MM.1S (cell line): ENCODE results near the gene PNPLA6.

Experiments used
- DNase-seq: peaks from one replicate; pipeline ENCODE4 v3.0.0-alpha.2; 2015
- H2AFZ ChIP-seq: fragments of 300-600 bp; sonication (generic); 2 replicates; pipeline ENCODE4 v1.6.0; 2016; ENCODE audit warnings: antibody characterized with exemption, low read length
- H3F3A ChIP-seq: fragments of 300-600 bp; sonication (generic); 2 replicates; pipeline ENCODE4 v1.6.1; 2016; ENCODE audit warnings: mild to moderate bottlenecking, antibody characterized with exemption, low read length, moderate library complexity, mixed read lengths; ENCODE audit not compliant: insufficient read depth
- H3K27ac ChIP-seq: fragments of 300-600 bp; sonication (generic); 2 replicates; pipeline ENCODE4 v1.5.1; 2016; ENCODE audit warnings: mild to moderate bottlenecking, low read length
- H3K27me3 ChIP-seq: fragments of 300-600 bp; sonication (generic); replicated peaks from 2 replicates; pipeline ENCODE4 v1.6.0; 2016; ENCODE audit warnings: low read length; ENCODE audit not compliant: insufficient read depth
- H3K36me3 ChIP-seq: fragments of 300-600 bp; sonication (generic); replicated peaks from 2 replicates; pipeline ENCODE4 v1.6.1; 2016; ENCODE audit warnings: mild to moderate bottlenecking, low read length, mixed read lengths; ENCODE audit not compliant: insufficient read depth
- H3K4me1 ChIP-seq: fragments of 300-600 bp; sonication (generic); 2 replicates; pipeline ENCODE4 v1.6.1; 2016; ENCODE audit warnings: low read length, mixed read lengths
- H3K4me2 ChIP-seq: fragments of 300-600 bp; sonication (generic); 2 replicates; pipeline ENCODE4 v1.6.0; 2016; ENCODE audit warnings: low read depth, low read length
- H3K4me3 ChIP-seq: fragments of 300-600 bp; sonication (generic); 2 replicates; pipeline ENCODE4 v1.5.1; 2016; ENCODE audit warnings: low read length, mixed read lengths
- H3K79me2 ChIP-seq: fragments of 300-600 bp; sonication (generic); 2 replicates; pipeline ENCODE4 v1.6.1; 2016; ENCODE audit warnings: mixed run types, low read length, mixed read lengths
- H3K9ac ChIP-seq: fragments of 300-600 bp; sonication (generic); 2 replicates; pipeline ENCODE4 v1.6.1; 2016; ENCODE audit warnings: low read length, mixed read lengths
- H3K9me2 ChIP-seq: fragments of 300-600 bp; sonication (generic); replicated peaks from 2 replicates; pipeline ENCODE4 v1.6.1; 2016; ENCODE audit warnings: mild to moderate bottlenecking, low read length, mixed read lengths; ENCODE audit not compliant: insufficient read depth
- H3K9me3 ChIP-seq: fragments of 300-600 bp; sonication (generic); replicated peaks from 2 replicates; pipeline ENCODE4 v1.6.1; 2016; ENCODE audit warnings: mild to moderate bottlenecking, low read length, mixed read lengths; ENCODE audit not compliant: insufficient read depth
- H4K20me1 ChIP-seq: fragments of 300-600 bp; sonication (generic); 2 replicates; pipeline ENCODE4 v1.6.1; 2016; ENCODE audit warnings: mild to moderate bottlenecking, low read length, moderate library complexity, mixed read lengths; ENCODE audit not compliant: insufficient read depth
- EZH2 ChIP-seq: fragments of 300-600 bp; sonication (generic); optimal IDR thresholded peaks from 2 replicates; pipeline ENCODE3; 2017; ENCODE audit warnings: low read depth, mild to moderate bottlenecking, antibody characterized with exemption, low read length, mixed read lengths
- EZH2phosphoT487 ChIP-seq: fragments of 300-600 bp; sonication (generic); IDR thresholded peaks from 2 replicates; pipeline ENCODE4 v1.6.1; 2018; ENCODE audit warnings: antibody characterized with exemption, low read length
- TF ChIP-seq, protein P1 (sequence below): fragments of 300-600 bp; sonication (generic); IDR thresholded peaks from 2 replicates; pipeline ENCODE4 v1.5.1; 2016; ENCODE audit warnings: antibody characterized with exemption, low read length, mixed read lengths

The PNPLA6 gene

DNA sequence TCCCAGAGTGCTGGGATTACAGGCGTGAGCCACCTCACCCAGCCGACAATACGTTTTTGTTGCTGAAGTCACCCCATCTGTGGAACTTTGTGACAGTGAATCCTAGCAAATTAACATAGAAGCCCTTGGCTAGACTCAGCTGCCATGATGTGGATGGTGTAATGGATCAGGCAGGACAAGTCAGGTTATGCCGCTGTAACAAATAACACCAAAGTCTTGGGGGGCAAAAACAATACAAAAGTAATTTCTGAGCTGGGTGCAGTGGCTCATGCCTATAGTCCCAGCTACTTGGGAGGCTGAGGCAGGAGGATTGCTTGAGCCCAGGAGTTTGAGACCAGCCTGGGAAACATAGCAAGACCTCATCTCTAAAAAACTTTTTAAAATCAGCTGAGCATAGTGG, 29.3 kb downstream of the PNPLA6 start:
- no peaks in the 10 kb centered on the region for H3K36me3 ChIP-seq
- H4K20me1 ChIP-seq: no peaks in the 10 kb centered on the region
- H3K9me2 ChIP-seq: no peaks in the 10 kb centered on the region
- H3F3A ChIP-seq: no peaks in the 10 kb centered on the region
- no peak overlapping the region for H3K9ac ChIP-seq
- no peak overlapping the region for H3K27ac ChIP-seq
- peaks cover 47% of the 10 kb centered on the region for H3K27me3 ChIP-seq
- H3K4me3 ChIP-seq: no peak overlapping the region
- H3K4me1 ChIP-seq: no peaks in the 10 kb centered on the region
- DNase-seq: no peak
- no peak overlapping the region for H3K4me2 ChIP-seq
- H3K79me2 ChIP-seq: no peaks in the 10 kb centered on the region
- no peak for TF ChIP-seq EZH2phosphoT487
- TF ChIP-seq, protein P1, sequence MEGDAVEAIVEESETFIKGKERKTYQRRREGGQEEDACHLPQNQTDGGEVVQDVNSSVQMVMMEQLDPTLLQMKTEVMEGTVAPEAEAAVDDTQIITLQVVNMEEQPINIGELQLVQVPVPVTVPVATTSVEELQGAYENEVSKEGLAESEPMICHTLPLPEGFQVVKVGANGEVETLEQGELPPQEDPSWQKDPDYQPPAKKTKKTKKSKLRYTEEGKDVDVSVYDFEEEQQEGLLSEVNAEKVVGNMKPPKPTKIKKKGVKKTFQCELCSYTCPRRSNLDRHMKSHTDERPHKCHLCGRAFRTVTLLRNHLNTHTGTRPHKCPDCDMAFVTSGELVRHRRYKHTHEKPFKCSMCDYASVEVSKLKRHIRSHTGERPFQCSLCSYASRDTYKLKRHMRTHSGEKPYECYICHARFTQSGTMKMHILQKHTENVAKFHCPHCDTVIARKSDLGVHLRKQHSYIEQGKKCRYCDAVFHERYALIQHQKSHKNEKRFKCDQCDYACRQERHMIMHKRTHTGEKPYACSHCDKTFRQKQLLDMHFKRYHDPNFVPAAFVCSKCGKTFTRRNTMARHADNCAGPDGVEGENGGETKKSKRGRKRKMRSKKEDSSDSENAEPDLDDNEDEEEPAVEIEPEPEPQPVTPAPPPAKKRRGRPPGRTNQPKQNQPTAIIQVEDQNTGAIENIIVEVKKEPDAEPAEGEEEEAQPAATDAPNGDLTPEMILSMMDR: no peak
- TF ChIP-seq EZH2: no peak
- H3K9me3 ChIP-seq: no peaks in the 10 kb centered on the region
- no peak overlapping the region for H2AFZ ChIP-seq

DNA sequence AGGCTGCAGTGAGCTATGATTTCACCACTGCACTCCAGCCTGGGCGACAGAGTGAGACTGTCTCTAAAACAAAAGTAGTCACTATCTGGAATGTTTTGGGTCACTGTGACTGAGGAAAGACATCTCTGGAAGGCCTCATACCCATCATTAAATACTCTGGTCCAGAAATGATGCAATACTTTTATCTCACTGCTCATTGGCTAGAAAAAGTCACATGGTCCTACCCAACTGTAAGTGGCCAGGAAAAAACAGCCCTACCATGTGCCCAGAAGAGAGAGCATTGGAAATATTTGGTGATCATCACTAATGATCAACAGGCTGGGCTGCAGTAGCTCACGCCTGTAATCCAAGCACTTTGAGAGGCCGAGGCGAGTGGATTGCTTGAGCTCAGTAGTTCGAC, 29.8 kb downstream of the PNPLA6 start:
- Histone ChIP-seq H3K9ac (no peak overlapping the region), H4K20me1 (no peaks in the 10 kb centered on the region), H3K4me3 (no peak overlapping the region), H3K27me3 (peaks cover 52% of the 10 kb centered on the region), H3K79me2 (no peaks in the 10 kb centered on the region), H3F3A (no peaks in the 10 kb centered on the region), H3K4me1 (no peaks in the 10 kb centered on the region), H3K27ac (no peak overlapping the region), H3K9me3 (no peaks in the 10 kb centered on the region), H3K36me3 (no peaks in the 10 kb centered on the region), H3K4me2 (no peak overlapping the region), H3K9me2 (no peaks in the 10 kb centered on the region), H2AFZ (no peak overlapping the region)
- no peak for TF ChIP-seq EZH2phosphoT487
- TF ChIP-seq, protein P1: no peak
- no peak for TF ChIP-seq EZH2
- DNase-seq: no peak

DNA sequence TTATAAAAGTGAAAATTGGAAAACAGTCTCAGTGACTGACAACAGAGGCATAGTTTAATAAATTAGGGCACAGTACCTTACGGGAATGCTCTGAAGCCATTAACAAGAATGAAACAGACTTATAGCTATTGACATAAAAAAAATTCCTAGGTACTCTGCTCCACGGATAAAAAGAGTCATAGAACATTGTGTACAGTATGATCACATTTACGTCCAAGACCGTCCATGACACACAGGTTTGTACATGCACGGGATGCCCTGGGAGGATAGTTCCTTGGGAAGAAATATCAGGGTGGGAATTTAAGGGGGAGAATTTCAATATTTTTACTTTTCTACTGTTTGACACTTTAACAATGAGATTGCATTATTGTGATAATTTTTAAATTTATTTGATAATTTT, 35.2 kb downstream of the PNPLA6 start:
- Histone ChIP-seq H3K4me1 (no peaks in the 10 kb centered on the region), H3K27me3 (peaks cover 88% of the 10 kb centered on the region), H2AFZ (no peak overlapping the region), H3K79me2 (no peaks in the 10 kb centered on the region), H3K9ac (no peak overlapping the region), H3K9me2 (no peaks in the 10 kb centered on the region), H3K27ac (no peak overlapping the region), H3F3A (no peaks in the 10 kb centered on the region), H3K4me2 (no peak overlapping the region), H4K20me1 (no peaks in the 10 kb centered on the region), H3K4me3 (no peak overlapping the region), H3K36me3 (no peaks in the 10 kb centered on the region), H3K9me3 (no peaks in the 10 kb centered on the region)
- TF ChIP-seq EZH2: peak; percentile 61
- TF ChIP-seq, protein P1: no peak
- no peak for DNase-seq
